Stimulated activated CD4-positive, alpha-beta T cell treated with anti-CD3 and anti-CD28 coated beads, Interleukin-15, amount 100 ng/mL, for 48 hours (primary cell): Measurements from ENCODE around the gene NT5C2.

Experiments
- DNase-seq, 2 donors: peaks; one replicate each; pipeline ENCODE4 v3.0.0-alpha.2; 2020; ENCODE audit warnings: low read depth in 2 of 2

Gene NT5C2

DNA sequence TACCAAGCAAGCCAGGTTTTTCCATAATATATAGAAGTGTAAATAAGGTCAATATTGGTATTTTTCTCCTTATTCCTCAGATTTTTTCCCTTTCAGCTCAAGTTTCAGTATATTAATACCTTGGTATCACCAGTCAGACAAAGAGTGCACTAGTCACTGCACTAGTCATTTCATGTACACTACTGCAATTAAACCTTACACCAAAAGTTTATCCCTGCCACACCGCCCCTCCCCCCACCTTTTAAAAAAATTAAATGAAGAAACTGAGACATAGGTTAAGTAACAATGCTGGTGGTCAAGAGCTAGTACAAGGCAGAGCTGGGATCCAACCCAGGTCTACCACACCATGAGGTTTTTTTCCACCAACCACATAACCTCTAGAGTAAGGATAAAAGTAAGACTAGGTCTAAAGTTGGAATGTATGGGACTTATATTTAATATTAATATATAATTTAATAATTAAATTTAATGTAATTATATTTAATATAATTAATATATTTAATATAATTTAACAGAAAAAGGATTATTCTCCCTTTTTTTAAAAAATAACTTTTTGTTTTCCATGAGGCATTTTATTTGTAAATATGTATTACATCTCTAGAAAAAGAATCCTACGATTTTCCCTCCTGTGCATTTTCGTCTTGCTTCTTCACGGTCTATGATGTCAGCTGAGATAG, 68.5 kb downstream of the NT5C2 start:
- DNase-seq = no peak

DNA sequence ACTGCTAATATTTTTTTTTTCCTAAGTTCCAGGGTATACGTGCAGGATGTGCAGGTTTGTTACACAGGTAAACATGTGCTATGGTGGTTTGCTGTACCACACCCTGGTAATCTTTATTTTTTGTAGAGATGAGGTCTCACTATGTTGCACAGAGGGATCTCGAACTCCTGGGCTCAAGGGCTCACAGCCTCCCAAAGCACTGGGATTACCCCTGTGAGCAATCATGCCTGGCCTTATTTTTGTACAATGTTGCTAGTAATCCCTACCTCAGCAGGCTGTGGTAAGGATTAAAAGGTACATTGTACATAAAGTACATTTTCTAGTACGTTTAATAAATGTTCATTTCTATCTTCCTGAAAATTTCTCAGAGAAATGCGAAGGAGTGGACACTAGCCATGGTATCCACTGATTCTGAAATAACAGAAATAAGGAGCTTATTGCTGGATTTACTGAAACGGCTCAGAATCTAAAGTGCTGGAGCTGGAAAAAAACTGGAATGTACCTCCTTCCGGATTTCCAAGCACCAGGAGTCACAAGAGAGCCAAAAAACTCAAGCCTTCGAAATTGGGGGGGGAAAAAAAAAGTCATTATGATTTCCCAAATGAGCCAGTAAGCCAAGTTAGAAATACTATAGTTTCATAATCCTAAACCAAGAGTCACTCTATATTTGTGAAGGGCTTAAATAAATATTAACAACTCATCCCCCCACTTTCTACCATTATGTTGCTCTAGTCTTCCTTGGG, 69.6 kb downstream of the NT5C2 start:
- DNase-seq = no peak

DNA sequence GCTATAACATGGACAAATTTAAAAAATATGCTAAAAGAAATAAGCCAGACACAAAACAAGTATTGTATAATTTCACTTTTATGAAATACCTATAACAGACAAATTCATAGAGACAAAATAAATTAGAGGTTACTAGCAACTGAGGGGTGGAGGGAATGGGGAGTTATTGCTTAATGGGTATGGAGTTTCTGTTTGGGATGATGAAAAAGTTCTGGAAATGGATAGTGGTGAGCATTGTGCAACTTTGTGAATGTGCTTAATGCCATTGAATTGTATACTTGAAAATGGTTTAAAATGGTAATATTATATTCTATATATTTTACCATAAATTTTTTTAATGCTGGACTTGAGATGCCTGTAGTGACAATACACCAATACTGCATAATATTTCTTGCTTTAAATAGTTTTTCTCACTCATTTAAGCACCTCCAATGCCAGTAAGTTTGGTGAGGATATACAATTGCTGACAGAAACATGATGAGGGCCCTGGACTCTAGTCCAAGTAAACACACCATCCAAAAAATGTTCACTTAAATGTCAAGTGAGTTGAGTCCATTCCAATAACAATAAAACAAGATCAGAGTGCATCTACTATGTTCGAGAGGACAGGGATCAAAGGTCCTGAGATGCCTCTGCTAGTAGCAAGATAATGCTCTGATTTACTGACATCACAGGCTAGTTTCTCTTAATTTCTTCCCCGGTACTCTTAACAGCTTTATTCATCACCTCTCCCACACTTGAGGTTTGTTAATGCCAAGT, 71.9 kb downstream of the NT5C2 start:
- no peak for DNase-seq

DNA sequence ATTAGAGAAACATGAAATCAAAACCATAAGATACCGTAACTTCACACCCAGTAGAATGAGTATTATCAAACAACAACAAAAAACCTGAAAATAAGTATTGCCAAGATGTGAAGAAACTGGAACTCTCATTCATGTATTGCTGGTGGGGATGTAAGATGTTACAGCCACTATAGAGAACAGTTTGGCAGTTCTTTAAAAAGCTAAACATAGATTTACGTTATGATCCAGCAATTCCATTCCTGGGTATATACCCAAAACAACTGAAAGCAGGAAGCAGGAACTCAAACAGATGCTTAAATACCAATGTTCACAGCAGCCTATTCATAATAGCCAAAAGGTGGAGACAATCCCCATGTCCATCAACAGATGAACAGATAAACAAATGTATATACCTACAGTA, 72.5 kb downstream of the NT5C2 start:
- no peak for DNase-seq

DNA sequence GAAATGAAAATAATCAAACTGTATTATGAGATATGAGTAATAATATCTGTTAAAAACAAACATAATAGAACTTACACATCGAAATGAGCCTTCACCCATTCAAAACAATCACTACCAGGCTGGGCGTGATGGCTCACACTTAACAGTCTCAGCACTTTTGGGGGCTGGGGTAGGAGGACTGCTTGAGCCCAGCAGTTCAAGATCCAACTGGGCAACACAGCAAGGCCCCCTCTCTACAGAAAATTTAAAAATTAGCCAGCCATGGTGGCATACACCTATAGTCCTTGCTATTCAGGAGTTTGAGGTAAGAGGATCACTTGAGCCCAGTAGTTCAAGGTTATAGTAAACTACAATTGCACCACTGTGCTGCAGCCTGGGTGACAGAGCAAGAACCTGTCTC, 75.8 kb downstream of the NT5C2 start:
- DNase-seq = no peak

DNA sequence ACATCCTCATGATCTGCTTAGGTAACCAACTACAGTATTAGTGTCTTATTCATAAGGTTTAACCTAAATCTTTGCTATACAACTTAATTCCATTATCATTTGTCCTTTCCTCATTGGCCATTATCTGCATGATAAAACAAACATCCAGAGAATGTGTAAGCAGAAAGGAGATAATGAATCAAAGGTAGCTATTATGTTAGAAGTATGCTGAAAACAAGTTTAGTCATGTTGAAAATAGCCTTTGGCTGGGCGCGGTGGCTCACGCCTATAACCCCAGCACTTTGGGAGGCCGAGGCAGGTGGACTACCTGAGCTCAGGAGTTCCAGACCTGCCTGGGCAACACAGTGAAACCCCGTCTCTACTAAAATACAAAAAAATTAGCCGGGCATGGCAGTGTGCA, 78.2 kb downstream of the NT5C2 start:
- no peak for DNase-seq

DNA sequence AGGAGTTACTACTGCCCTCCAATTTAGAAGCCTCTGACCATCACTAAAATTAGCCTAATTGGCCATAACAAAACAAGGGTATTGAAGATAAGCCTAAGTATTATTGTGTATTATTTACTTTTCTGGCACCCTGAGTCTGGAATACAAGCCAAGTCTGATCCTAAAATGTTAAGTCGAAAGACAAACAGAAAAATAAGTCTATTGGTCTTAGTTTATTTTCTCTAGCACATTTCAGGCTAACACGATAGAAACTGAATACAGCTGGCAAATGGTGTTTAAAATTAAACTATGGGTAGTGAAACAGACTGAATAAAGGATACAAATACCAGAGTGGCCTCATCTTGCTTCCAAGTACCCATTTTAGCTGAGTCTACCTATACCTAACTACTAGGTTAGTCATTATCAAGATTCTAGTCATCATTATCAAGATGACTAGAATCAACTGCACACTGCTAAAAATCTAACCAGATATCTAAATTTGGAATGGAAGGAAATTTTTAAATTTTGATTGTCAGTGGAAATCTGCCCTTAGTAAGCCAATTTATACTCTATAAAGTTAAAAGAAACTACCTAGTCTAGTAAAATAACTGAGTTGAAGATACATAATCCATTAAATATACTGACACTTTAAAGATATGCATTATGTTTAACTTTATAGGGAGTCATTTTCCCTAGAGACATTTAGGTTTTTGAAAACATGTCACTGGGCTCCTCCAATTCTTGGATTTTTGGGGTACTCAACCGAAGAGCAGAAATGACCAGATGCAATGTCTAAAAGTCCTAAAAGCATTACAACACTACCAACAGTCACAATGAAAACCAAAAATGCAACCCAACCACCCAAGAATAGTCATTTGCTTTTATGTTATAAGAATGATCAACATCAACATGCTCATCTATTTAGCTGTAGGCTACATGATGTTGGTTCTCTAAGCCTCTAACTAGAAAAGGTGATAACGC, 80.9 kb downstream of the NT5C2 start:
- DNase-seq = no peak

DNA sequence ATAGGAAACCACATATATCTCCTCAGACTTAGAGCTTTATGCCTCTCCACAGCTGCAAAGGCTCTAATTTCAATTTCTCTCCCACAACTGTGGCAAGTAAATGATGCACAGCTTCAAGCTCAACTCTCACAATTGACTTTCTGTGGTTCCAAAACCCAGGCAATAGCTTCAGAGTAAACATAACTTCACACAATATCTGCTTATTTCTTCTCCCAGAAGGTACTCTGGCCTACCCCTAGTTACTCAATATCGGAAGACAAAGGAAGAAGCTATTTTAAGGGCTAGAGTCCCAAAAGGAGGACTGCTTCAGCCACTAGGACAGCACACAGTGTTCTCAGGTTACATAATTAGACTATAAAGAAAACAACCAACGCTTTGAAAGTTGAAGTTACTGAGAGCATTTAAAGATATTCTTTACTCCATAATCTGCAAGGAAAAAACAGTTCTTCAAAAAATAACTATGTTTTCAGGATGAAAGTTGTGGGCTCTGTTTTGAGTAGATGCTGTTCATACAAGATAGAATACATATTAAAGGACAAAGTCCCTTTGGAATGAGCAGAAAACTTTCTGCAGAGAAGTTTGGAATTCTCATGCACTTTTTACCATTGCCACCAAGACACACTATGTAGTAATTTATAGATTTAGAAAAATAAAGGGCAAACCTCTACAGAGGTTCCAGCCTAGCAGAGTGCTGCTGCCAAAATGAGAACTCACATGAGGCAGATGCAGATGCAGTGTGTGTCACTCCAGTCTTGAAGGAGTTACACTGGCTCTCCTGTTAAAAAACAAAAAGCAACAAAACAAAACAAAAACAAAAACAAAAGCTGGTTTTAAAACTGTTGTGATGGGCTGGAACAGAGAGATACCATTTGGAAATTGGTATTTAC, 81.8 kb downstream of the NT5C2 start:
- DNase-seq = no peak

DNA sequence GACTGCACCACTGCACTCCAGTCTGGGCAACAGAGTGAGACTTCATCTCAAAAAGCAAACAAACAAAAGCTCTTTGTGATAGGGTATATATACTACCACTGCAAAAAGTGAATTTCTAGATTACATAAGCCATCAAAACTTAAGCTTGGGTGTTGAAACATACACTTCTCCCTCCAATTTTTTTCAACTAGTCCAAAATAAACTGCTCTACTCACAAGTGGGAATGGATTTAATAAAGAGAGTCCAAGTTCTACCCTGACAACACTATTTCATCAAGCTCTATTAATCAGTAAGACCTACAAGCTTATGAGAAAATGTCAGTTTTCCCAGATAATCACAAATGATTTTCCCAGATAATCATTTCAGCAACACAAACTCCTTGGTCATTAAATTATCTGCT, 82.7 kb downstream of the NT5C2 start:
- no peak for DNase-seq

DNA sequence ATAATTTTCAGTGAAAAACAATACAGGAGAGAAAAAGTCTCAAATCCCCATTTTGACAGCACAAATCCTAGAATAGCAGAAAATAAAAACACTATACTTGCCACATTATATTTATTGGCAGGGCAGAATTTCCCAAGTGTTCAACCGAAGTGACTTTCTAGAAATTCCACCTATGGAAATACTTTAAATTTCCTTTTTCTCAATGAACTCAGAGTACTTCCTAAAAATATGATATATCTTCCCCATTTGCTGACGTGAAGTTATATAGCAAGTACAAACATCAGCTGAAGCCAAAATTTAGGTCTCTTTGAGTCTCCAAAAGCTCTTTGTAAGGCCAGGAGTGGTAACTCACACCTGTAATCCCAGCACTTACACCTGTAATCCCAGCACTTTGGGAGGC, 83.3 kb downstream of the NT5C2 start:
- DNase-seq = no peak

DNA sequence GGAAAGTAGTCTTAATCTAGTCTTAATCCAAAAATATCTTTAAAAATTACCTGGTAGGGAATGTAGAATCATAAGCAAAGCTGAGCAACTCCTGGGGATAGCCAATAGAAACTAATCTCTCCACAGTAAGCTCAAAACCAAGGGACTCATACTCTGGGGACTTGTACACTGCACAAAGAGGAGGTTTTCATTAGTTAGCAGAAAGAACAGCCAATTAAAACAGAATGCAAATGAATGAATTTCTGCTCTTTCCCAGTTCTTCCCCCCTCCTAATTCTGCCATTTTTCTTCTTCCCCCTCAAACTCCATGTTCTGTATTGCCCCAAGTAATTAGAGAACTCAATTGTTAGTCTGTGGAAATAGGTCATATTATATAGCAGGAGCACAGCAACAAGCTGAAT, 86.5 kb downstream of the NT5C2 start:
- DNase-seq = no peak

DNA sequence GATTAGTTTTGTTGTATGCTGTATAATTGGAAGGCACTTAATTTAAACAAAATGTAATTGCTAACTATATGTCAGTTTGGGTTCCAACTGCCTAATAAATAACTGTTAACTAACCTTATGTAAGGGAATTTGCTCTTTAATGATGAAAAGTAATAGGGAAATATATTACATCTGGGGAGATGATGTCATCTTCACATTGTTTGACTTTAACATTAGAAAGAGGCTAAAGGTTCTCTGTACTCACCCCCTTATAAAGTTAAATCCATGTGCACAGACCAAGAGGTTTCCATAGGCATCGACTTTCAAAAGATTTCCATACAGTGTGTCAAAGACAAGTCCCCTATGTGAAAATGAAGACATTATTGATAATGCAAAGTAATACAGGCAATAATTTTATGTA, 87.6 kb downstream of the NT5C2 start:
- DNase-seq = no peak

DNA sequence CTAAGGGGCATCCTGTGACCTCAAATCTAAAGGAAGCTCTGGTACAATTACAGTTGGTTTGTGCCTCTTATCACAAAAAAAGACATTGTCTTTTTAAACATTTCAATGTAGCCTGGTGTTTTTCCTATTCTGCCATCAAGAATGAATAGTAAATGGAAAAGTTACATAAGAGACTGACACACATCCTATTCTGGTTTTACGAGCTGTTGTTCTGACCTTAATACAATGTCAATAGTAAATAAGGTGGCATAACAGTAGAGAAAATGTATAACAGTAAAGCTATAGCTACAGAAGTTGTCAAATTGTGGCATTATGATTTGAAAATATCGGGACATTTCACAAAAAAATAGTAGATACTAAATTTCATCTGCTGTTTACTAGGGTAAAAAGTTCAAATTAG, 88.4 kb downstream of the NT5C2 start:
- DNase-seq = no peak

DNA sequence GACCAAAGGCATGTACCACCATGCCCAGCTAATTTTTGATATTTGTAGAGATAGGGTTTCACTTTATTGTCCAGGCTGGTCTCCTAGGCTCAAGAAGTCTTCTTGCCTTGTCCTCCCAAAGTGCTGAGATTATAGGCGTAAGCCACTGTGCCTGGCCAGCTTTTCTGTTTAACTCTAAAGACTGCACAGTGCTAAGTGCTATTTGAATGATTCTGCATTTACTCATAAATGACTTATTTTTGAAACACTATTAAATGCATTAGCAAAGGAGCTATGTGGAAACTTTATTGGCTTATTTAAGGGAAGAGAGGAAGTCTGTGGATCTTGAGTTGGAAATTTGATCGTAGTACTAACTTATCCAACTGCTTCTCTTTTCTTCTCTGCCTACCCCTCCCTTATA, 89.1 kb downstream of the NT5C2 start:
- DNase-seq = no peak

DNA sequence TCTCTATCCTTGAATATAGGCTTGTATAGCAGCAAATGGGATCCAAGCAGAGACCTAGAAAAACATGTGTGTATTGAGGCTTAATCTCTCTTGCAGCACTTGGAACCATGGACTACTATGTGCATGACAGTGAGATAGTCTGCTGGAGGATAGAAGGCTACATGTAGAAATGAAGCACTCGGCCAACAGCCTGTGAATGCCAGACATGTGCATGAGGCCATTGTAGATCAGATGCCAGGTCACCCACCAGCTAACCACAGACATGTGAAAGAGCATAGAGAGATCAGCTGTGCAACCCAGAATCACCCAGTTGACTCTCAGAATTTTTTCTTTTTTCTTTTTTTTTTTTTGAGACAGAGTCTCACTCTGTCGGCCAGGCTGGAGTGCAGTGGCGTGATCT, 90.9 kb downstream of the NT5C2 start:
- DNase-seq = no peak

DNA sequence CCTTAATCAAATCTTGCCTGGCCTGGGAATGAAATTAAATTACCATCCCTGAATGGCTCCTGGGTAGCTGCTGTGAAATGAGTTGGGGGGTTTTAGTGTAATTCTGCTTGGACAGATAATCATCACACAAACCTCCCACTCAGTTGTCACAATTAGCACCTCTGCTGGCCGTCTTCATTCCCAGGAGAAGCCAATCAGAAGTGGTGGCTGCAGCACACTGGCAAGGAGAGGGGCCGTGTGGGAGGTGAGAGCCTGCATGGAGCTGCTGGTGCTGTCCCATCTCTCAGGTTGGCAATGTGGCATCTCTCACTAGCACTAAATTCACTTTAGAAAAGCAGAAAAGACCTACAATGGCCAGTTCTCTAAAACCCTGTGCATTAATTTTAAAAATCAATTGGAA, 92.5 kb downstream of the NT5C2 start:
- DNase-seq = no peak

DNA sequence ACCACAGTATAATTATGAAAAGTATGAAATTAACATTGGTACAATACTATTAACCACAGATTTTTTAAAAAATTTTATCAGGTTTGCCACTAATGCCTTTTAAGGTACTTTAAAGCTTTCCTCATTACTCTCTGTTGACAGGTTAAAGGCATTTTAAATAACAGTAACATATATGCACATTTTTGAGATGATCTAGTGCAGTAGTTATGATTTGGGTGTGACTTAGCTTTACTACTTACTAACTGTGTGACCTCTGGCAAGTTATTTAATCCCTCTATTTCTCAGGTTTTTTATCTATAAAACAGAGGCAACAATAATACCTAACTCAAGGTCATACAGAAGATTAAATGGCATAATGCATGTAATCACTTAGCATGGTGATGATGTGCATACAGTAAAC, 94.8 kb downstream of the NT5C2 start:
- no peak for DNase-seq

DNA sequence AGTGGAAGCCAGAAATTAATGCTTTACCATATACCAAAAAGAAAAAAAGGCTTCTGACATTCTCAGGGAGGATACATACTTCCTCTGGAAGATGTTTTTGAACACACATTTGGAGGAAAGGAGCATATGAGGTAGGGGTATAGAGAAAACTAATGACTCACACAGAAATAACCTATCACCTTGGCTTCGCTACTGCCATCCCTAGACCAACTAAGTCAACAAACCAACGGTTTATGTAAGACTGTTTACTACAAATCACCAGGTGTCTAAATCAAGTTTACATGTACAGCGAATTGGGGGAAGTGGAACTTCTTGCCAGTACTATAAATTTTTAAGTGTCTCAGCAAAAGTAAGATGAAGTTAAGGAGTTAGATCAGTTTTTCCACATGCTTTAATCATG, 96.9 kb downstream of the NT5C2 start:
- no peak for DNase-seq

DNA sequence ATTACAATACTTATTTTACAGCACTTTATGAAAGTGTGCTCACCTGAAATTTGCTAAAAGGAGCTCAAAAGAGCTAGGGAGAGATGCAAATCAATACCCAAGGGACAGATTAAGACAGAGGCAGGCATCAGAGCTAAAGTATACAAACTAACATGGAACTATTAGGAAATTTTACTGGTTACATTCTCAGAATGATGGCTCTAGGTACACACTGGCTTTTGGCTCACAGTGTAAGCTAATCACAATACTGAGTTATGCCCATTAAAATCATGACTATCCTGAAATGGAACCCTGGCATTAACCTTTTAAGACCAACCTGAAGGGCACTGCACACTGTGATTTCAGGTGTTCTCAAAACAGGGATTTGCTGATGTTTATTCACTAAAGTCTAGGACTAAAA, 98.1 kb downstream of the NT5C2 start:
- DNase-seq = no peak

DNA sequence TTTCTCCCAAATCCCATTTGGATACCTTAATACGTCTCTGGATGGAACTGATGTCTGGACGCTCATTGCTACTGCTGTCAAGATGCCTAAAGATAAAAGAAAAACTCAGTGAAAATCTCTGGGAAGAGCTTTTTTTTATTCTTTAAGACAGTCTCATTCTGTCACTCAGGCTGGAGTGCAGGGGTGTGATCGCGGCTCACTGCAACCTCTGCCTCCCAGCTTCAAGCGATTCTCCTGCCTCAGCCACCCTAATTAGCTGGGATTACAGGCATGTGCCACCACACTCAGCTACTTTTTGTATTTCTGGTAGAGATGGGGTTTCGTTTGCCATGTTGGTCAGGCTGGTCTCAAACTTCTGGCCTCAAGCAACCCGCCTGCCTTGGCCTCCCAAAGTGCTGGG, 102.2 kb downstream of the NT5C2 start:
- no peak for DNase-seq

DNA sequence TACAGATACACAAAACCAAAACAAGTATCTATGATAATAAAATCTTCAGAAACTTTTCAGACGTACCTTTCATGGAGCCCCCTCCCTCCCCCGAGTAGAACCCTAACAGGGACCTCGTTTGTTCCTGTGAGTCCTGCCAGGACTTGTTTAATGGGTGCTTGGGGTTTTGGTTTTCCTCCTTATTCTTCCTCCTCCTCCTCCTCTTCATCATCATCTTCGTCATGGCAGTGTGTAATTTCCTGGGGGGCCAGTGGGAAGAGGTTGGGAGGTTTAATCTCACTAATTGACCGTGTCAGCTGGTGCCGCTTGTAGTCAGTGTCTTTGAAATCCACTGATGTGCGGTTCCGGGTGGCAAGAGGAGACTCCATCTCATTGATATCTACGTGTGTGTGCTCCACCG, 103.6 kb downstream of the NT5C2 start:
- no peak for DNase-seq
